ENCODE measurements around the gene SCIN. TPM values are rescaled to one million over a fixed set of nuclear protein-coding genes. Genes with fewer than 3 reads are reported as not detected.

Gene SCIN
- total and polyA plus RNA-seq, 2 experiments from 2014 or later = 0.32 to 0.64 TPM

DNA sequence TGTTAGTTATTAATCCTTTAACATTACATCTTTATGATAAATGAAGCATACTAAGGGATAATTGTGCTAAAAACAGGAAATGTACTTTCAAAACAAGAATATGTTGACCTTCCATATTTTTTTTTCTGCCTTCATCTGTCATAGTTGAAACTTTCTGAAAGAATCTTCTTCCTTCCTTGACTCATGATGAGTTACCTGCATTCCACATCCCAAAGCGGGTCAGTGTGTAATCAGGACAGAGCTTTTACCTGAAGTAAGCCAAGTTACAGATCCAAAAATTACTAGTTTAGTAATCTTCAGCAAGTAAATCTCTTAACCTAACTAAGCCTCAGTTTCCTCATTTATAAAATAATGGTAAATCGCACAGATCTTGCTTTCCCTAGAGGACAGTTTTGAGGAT, 103.5 kb downstream of the SCIN start:
- in situ Hi-C loops (cut with MboI) = no loop called here
- WGBS, 2 experiments (ENCODE audit: low coverage in 1 of 2, low lambda C conversion rate in 2 of 2, missing lambda C conversion rate in 2 of 2) = 81 to 87% methylated on average over 2 of the region's 2 CpGs
- no peaks in the 10 kb centered on the region for H3K9me3 ChIP-seq (ENCODE audit: low read depth)

DNA sequence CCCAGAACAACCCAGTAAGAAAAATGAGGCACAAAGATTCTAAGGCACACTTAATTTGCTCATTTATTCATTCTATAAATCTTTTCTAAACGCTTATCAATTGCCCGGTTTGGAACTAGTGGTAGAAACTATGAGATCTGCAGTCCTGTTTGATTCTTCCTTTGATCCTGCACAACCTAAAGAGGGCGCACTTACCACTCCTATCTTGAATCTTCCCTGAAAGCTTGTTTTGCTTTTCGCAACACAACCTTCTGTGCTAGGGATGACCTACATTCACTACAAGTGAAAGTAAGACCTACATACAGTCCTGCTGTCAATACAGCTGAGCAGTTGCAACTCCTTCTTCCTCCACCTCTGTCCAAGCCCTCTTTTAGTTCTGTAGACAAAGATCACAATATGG, 104.3 kb downstream of the SCIN start:
- H3K9me2 ChIP-seq (ENCODE audit: insufficient read depth) = no peaks in the 10 kb centered on the region
- no peaks in the 10 kb centered on the region for H4K20me1 ChIP-seq (ENCODE audit: insufficient read depth)
- no peak overlapping the region for H3K9ac ChIP-seq
- no peak overlapping the region for H3K4me2 ChIP-seq (ENCODE audit: unreplicated experiment)
- no peak overlapping the region for H3K27ac ChIP-seq
- peak; percentile 40 for DNase-seq
- no peaks in the 10 kb centered on the region for H3K79me2 ChIP-seq (ENCODE audit: insufficient read depth)
- 60 to 66% methylated on average over 4 of the region's 4 CpGs for WGBS, 2 experiments (ENCODE audit: low coverage in 1 of 2, low lambda C conversion rate in 2 of 2, missing lambda C conversion rate in 2 of 2)
- H3K4me1 ChIP-seq (ENCODE audit: insufficient read depth) = peaks cover 13% of the 10 kb centered on the region
- H3K4me3 ChIP-seq = no peak overlapping the region
- no peaks in the 10 kb centered on the region for H3K9me3 ChIP-seq (ENCODE audit: low read depth)
- in situ Hi-C loops (cut with MboI) = no loop called here
- TF ChIP-seq EZH2 (IDR thresholded peaks at IDR 0.05; ENCODE audit: insufficient read depth, poor library complexity, severe bottlenecking) (no peak), EZH2phosphoT487 (IDR thresholded peaks at IDR 0.05; ENCODE audit: insufficient read depth, low read depth) (no peak)
- H2AFZ ChIP-seq = no peak overlapping the region; the same call in 1 of the 2 replicates
- H3K27me3 ChIP-seq (replicated peaks; ENCODE audit: insufficient read depth) = no peaks in the 10 kb centered on the region
- no peaks in the 10 kb centered on the region for H3K36me3 ChIP-seq (ENCODE audit: low read depth)
- peaks cover 6% of the 10 kb centered on the region; the same call in 1 of the 2 replicates for H3F3A ChIP-seq (ENCODE audit: insufficient read depth)

More for the DNA sequence above, 103.5 kb downstream of the SCIN start:
- H3K4me3 ChIP-seq = no peak overlapping the region
- peaks cover 15% of the 10 kb centered on the region for H3K4me1 ChIP-seq (ENCODE audit: insufficient read depth)
- H3K9ac ChIP-seq = no peak overlapping the region
- TF ChIP-seq EZH2phosphoT487 (IDR thresholded peaks at IDR 0.05; ENCODE audit: insufficient read depth, low read depth) (no peak), EZH2 (IDR thresholded peaks at IDR 0.05; ENCODE audit: insufficient read depth, poor library complexity, severe bottlenecking) (no peak)
- H4K20me1 ChIP-seq (ENCODE audit: insufficient read depth) = no peaks in the 10 kb centered on the region
- no peaks in the 10 kb centered on the region for H3K9me2 ChIP-seq (ENCODE audit: insufficient read depth)
- H3K4me2 ChIP-seq (ENCODE audit: unreplicated experiment) = no peak overlapping the region
- H3K27ac ChIP-seq = no peak overlapping the region
- no peaks in the 10 kb centered on the region for H3K79me2 ChIP-seq (ENCODE audit: insufficient read depth)
- peaks cover 6% of the 10 kb centered on the region; the same call in 1 of the 2 replicates for H3F3A ChIP-seq (ENCODE audit: insufficient read depth)
- no peak overlapping the region for H2AFZ ChIP-seq
- no peak for DNase-seq
- H3K27me3 ChIP-seq (replicated peaks; ENCODE audit: insufficient read depth) = no peaks in the 10 kb centered on the region
- no peaks in the 10 kb centered on the region for H3K36me3 ChIP-seq (ENCODE audit: low read depth)

DNA sequence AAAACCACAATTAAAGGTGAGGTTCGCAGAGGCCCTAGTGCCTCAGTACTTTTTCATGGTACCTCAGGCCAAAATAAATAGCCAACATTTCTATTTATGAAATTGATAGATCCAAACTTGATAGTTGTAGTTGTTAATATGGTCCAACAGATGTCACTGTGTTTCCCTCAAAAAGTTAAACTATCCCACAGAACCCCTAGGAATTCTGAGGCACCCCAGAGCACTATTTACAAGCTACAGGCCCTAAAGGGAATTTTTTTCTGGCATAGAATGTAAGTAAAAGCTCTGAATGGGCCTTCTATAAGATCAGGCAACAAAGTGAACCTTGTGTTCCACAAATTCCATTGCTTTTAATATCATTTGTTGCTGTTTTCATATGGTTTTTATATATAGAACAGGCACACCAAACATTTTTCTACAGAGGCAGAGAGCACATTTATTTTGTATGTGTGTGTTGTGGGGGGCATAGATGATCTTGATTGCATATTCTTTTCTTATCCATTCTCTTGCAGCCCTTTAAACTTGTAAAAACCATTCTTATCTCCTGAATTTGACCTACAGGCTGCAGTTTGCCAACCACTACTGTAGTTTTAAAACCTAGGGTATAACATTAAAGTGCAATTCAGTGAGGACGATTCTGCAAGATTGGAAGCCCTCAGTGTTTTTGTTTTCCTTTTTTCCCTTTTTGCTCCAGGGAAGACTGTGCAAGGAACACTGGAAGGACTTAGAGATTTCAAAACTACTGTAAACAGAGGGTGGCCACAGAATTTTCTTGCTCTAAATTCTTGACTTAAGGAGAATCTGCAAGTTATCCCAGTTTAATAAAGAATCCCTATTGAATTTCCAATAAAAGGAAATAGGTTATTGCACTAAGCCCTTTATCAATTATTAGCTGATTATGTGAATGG, 113.4 kb downstream of the SCIN start:
- 0 out of 2 replicates have a peak, but pooled peaks cover under 1% of the 10 kb centered on the region for H3K4me1 ChIP-seq (ENCODE audit: insufficient read depth)
- TF ChIP-seq EZH2 (IDR thresholded peaks at IDR 0.05; ENCODE audit: insufficient read depth, poor library complexity, severe bottlenecking) (no peak), EZH2phosphoT487 (IDR thresholded peaks at IDR 0.05; ENCODE audit: insufficient read depth, low read depth) (no peak)
- H3K9me3 ChIP-seq (ENCODE audit: low read depth) = no peaks in the 10 kb centered on the region
- H3K36me3 ChIP-seq (ENCODE audit: low read depth) = no peaks in the 10 kb centered on the region
- no peak overlapping the region for H3K4me2 ChIP-seq (ENCODE audit: unreplicated experiment)
- H3K4me3 ChIP-seq = no peak overlapping the region
- no peaks in the 10 kb centered on the region for H4K20me1 ChIP-seq (ENCODE audit: insufficient read depth)
- H3K9me2 ChIP-seq (ENCODE audit: insufficient read depth) = no peaks in the 10 kb centered on the region
- DNase-seq = peak; percentile 44
- no peak overlapping the region for H2AFZ ChIP-seq
- H3K27me3 ChIP-seq (replicated peaks; ENCODE audit: insufficient read depth) = no peaks in the 10 kb centered on the region
- in situ Hi-C loops (cut with MboI) = loop anchor here (5.0 kb wide), 1 partner anchor 578 kb away; no protein-coding TSS in a partner anchor
- H3K27ac ChIP-seq = no peak overlapping the region
- H3K9ac ChIP-seq = no peak overlapping the region
- peaks cover 9% of the 10 kb centered on the region for H3F3A ChIP-seq (ENCODE audit: insufficient read depth)
- 5 to 12% methylated on average over 2 of the region's 2 CpGs for WGBS, 2 experiments (ENCODE audit: low coverage in 1 of 2, low lambda C conversion rate in 2 of 2, missing lambda C conversion rate in 2 of 2)
- H3K79me2 ChIP-seq (ENCODE audit: insufficient read depth) = peaks cover 12% of the 10 kb centered on the region

DNA sequence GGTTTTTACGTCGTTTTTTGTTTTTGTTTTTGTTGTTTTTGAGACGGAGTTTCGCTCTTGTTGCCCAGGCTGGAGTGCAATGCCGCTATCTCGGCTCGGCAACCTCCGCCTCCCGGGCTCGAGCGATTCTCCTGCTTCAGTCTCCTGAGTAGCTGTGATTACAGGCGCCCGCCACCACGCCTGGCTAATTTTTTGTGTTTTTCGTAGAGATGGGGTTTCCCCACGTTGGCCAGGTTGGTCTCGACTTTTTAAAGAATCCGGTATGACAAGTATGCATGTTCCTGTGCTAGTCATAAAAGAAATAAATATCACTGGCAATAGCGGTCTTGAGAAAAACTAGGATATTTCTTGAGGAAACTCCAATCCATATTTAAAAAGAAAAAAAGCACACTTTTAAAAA, 114.2 kb downstream of the SCIN start:
- no peaks in the 10 kb centered on the region for H3K9me3 ChIP-seq (ENCODE audit: low read depth)
- no peaks in the 10 kb centered on the region for H4K20me1 ChIP-seq (ENCODE audit: insufficient read depth)
- WGBS, 2 experiments (ENCODE audit: low coverage in 1 of 2, low lambda C conversion rate in 2 of 2, missing lambda C conversion rate in 2 of 2) = 92% methylated on average over 19 of the region's 19 CpGs
- no peak overlapping the region for H3K4me2 ChIP-seq (ENCODE audit: unreplicated experiment)
- H2AFZ ChIP-seq = no peak overlapping the region
- peaks cover 9% of the 10 kb centered on the region for H3F3A ChIP-seq (ENCODE audit: insufficient read depth)
- no peaks in the 10 kb centered on the region for H3K9me2 ChIP-seq (ENCODE audit: insufficient read depth)
- no peak overlapping the region for H3K4me3 ChIP-seq
- H3K4me1 ChIP-seq (ENCODE audit: insufficient read depth) = peaks cover 8% of the 10 kb centered on the region
- no peaks in the 10 kb centered on the region for H3K27me3 ChIP-seq (replicated peaks; ENCODE audit: insufficient read depth)
- no peak overlapping the region for H3K9ac ChIP-seq
- H3K79me2 ChIP-seq (ENCODE audit: insufficient read depth) = peaks cover 20% of the 10 kb centered on the region
- DNase-seq = no peak
- in situ Hi-C loops (cut with MboI) = loop anchor here (5.0 kb wide), 1 partner anchor 578 kb away; no protein-coding TSS in a partner anchor
- H3K36me3 ChIP-seq (ENCODE audit: low read depth) = no peaks in the 10 kb centered on the region
- TF ChIP-seq EZH2 (IDR thresholded peaks at IDR 0.05; ENCODE audit: insufficient read depth, poor library complexity, severe bottlenecking) = no peak
- TF ChIP-seq EZH2phosphoT487 (IDR thresholded peaks at IDR 0.05; ENCODE audit: insufficient read depth, low read depth) = no peak
- H3K27ac ChIP-seq = no peak overlapping the region
